Esophagus muscularis mucosa (tissue), 4 donors: ENCODE results near the gene WDFY4. TPM values are rescaled to one million over a fixed set of nuclear protein-coding genes. Genes with fewer than 3 reads are reported as not detected.
A peak's percentile ranks its signal among the peaks of the same experiment; 100 is the strongest.

ENCODE experiments used
- DNase-seq: peaks from one replicate; pipeline ENCODE4 v3.0.0-alpha.2; 2017; ENCODE audit errors: extremely low spot score
- H3K27ac ChIP-seq, 4 donors: fragments of 200-600 bp; sonication (generic); replicated peaks in 1 of 4; 1 replicate in 3 of 4; 2 replicates in 1 of 4; pipeline ENCODE4 v1.5.1; 2016 to 2019; ENCODE audit warnings: mild to moderate bottlenecking in 1 of 4
- H3K27me3 ChIP-seq, 4 donors: fragments of 200-600 bp; sonication (generic); one replicate each; pipeline versions ENCODE4 v1.5.1 to v1.6.0; 2016 to 2019
- H3K36me3 ChIP-seq, 4 donors: fragments of 200-600 bp; sonication (generic); one replicate each; pipeline ENCODE4 v1.5.1; 2016 to 2019
- H3K4me1 ChIP-seq, 4 donors: fragments of 200-600 bp; sonication (generic); one replicate each; pipeline ENCODE4 v1.5.1; 2016 to 2019
- H3K4me3 ChIP-seq, 4 donors: fragments of 200-600 bp; sonication (generic); 1 replicate in 2 of 4; 2 replicates in 2 of 4; pipeline ENCODE4 v1.5.1; 2016 to 2019; ENCODE audit warnings: mild to moderate bottlenecking in 4 of 4, moderate library complexity in 1 of 4
- H3K9me3 ChIP-seq, 4 donors: fragments of 200-600 bp; sonication (generic); 1 replicate in 3 of 4; 2 replicates in 1 of 4; pipeline ENCODE4 v1.5.1; 2016 to 2019
- EP300 ChIP-seq: sonication (generic); formaldehyde crosslinking; IDR thresholded peaks from one replicate; pipeline ENCODE4 v1.6.1; 2017; ENCODE audit warnings: antibody characterized with exemption
- POLR2A ChIP-seq: fragments of 450-650 bp; IDR thresholded peaks from one replicate; pipeline ENCODE4 v1.6.1; 2017; ENCODE audit warnings: antibody characterized with exemption, moderate library complexity, mild to moderate bottlenecking, low read depth
- POLR2AphosphoS5 ChIP-seq, 2 donors: sonication (generic); formaldehyde crosslinking; IDR thresholded peaks; one replicate each; pipeline ENCODE4 v1.6.1; 2017; ENCODE audit warnings: antibody characterized with exemption in 2 of 2
- WGBS: methylation state at CpG from one replicate; pipeline ENCODE4 v1.1.5; 2018; 5-methylcytosine and 5-hydroxymethylcytosine counted together
- intact Hi-C: fragments of 100-400 bp; cut with DNase I; formaldehyde crosslinking; loops from one replicate; pipeline ENCODE4 v1.15.1; 2023
- total RNA-seq, 4 donors: library from RNA; depleted of rRNA; stranded (reverse); fragments of >200 nt; gene quantifications; one replicate each; pipeline versions ENCODE4 v1.1.0 to v1.2.1, GENCODE V29; 2016
- TF ChIP-seq, protein P1 (sequence below), 3 experiments: fragments of 200-600 bp in 2 of 3; fragments of 450-650 bp in 1 of 3; sonication (generic) in 2 of 3; IDR thresholded peaks; one replicate each; pipeline ENCODE4 v1.5.1; 2017 to 2019; ENCODE audit warnings: antibody characterized with exemption in 3 of 3, mild to moderate bottlenecking in 2 of 3, moderate library complexity in 1 of 3

The WDFY4 gene
- total RNA-seq, 4 donors from 2014 or later: 2.3 to 7.3 (median 5.2) TPM

DNA sequence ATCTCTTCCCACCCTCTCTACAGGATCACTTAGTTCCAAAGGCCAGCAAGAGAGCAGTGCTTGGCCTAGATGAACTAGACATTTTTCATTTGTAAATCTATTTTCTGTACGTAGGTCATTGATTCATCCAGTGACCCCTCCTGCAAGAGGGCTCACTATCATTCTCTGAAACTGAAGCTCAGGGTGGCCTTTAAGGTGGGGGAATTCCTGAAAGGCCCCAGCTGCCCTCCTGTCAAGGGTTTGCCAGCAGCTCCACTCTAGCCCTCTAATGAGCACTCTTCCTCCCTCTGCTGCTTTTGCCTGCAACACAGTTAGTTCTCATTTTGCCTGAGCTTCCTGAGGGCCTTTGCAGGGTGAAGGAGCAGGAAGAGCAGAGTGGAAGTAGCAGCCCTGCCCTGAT lies 213.8 kb downstream of the WDFY4 start:
- Histone ChIP-seq H3K9me3 (no peaks in the 10 kb centered on the region), H3K4me3 (no peak overlapping the region), H3K27me3 (no peaks in the 10 kb centered on the region), H3K36me3 (no peaks in the 10 kb centered on the region), H3K4me1 (peaks cover 0 to 24% (median 10%) of the 10 kb centered on the region in 4 donors), H3K27ac (no peak overlapping the region)
- DNase-seq: no peak
- WGBS: 82% methylated on average over 1 of the region's 1 CpG
- TF ChIP-seq, protein P1, sequence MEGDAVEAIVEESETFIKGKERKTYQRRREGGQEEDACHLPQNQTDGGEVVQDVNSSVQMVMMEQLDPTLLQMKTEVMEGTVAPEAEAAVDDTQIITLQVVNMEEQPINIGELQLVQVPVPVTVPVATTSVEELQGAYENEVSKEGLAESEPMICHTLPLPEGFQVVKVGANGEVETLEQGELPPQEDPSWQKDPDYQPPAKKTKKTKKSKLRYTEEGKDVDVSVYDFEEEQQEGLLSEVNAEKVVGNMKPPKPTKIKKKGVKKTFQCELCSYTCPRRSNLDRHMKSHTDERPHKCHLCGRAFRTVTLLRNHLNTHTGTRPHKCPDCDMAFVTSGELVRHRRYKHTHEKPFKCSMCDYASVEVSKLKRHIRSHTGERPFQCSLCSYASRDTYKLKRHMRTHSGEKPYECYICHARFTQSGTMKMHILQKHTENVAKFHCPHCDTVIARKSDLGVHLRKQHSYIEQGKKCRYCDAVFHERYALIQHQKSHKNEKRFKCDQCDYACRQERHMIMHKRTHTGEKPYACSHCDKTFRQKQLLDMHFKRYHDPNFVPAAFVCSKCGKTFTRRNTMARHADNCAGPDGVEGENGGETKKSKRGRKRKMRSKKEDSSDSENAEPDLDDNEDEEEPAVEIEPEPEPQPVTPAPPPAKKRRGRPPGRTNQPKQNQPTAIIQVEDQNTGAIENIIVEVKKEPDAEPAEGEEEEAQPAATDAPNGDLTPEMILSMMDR (IDR thresholded peaks at IDR 0.05): no peak
- TF ChIP-seq EP300: no peak
- TF ChIP-seq POLR2A: no peak
- TF ChIP-seq POLR2AphosphoS5 (IDR thresholded peaks at IDR 0.05): no peak
- intact Hi-C loops: no loop called here

DNA sequence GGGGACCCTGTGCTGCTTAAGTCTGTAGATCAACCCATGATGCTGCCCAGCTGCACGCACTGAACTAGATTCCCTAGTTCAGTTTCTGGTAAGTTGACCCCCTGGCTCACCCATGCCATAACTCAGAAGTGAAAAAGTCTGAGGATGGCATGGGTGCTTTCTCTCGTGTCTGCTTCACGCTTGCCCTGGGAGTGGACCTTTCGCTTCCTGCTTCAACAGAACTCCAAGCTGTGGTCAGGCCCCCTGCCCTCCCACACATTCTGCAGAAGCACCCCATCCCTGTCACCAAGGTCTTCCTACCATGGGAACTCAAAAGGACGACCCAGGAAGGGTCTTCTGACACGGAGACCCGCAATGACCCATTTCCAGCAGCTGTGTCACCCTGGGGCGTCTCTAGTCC lies 215.1 kb downstream of the WDFY4 start:
- Histone ChIP-seq H3K36me3 (no peaks in the 10 kb centered on the region), H3K4me1 (peaks cover 0 to 21% (median 10%) of the 10 kb centered on the region in 4 donors), H3K27me3 (no peaks in the 10 kb centered on the region), H3K4me3 (no peak overlapping the region), H3K27ac (peak overlapping the region in 1 of 4 donors; percentile 19), H3K9me3 (no peaks in the 10 kb centered on the region)
- TF ChIP-seq, protein P1 (IDR thresholded peaks at IDR 0.05): no peak
- TF ChIP-seq EP300 (no peak), POLR2AphosphoS5 (IDR thresholded peaks at IDR 0.05) (no peak), POLR2A (no peak)
- no peak for DNase-seq
- WGBS: 80% methylated on average over 8 of the region's 8 CpGs
- intact Hi-C loops: no loop called here

DNA sequence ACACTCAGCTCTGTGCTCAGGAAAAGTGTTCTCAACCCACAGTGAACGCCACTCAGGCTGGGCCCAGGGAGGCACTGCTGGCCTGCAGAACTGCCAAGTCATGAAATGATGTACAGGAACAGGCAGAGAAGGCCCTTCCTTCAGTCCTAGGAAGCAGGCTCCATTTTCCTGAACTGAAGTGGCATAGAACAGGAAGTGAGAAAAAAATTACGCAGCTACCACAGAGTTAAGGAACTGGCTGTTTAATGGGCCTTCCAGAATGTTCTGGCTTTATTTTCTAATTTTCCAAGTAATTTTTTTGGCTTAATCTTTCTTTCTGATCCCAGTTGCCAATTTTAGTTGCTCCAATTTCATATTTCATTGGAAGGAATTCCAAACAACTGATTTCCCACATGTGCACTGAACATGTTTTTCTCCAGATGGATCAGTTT lies 215.7 kb downstream of the WDFY4 start:
- TF ChIP-seq POLR2A (no peak), EP300 (no peak), POLR2AphosphoS5 (IDR thresholded peaks at IDR 0.05) (no peak)
- TF ChIP-seq, protein P1 (IDR thresholded peaks at IDR 0.05): no peak
- Histone ChIP-seq H3K4me3 (no peak overlapping the region), H3K27ac (peak overlapping the region in 1 of 4 donors; percentile 19), H3K9me3 (no peaks in the 10 kb centered on the region), H3K27me3 (no peaks in the 10 kb centered on the region), H3K4me1 (peaks cover 0 to 15% (median 7%) of the 10 kb centered on the region in 4 donors), H3K36me3 (no peaks in the 10 kb centered on the region)
- WGBS: 70% methylated on average over 2 of the region's 2 CpGs
- intact Hi-C loops: no loop called here
- DNase-seq: no peak

DNA sequence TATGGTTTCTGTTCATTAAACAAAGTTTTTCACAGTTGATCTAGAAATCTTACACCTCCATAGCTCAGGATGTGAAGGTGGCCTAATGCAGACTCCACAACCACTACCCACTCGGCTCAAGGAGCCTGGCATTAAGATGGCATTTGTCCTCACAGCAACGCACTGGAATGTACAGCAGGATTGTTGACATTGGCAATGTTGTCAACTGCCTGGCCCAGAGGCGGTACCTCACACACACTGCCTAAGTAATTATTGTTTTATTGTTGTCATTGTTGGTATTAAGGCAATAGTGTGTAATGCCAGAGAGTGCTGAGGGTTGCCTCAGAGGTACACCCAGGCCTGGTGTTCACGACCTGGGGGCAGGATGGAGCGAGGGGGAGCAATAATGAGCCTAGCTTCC lies 216.6 kb downstream of the WDFY4 start:
- no peak for TF ChIP-seq POLR2AphosphoS5 (IDR thresholded peaks at IDR 0.05)
- TF ChIP-seq, protein P1 (IDR thresholded peaks at IDR 0.05): no peak
- Histone ChIP-seq H3K27me3 (no peaks in the 10 kb centered on the region), H3K36me3 (no peaks in the 10 kb centered on the region), H3K4me3 (no peak overlapping the region), H3K4me1 (peaks cover 0 to 8% (median 2%) of the 10 kb centered on the region in 4 donors), H3K9me3 (no peaks in the 10 kb centered on the region), H3K27ac (no peak overlapping the region)
- DNase-seq: no peak
- intact Hi-C loops: no loop called here
- 89% methylated on average over 3 of the region's 5 CpGs for WGBS

DNA sequence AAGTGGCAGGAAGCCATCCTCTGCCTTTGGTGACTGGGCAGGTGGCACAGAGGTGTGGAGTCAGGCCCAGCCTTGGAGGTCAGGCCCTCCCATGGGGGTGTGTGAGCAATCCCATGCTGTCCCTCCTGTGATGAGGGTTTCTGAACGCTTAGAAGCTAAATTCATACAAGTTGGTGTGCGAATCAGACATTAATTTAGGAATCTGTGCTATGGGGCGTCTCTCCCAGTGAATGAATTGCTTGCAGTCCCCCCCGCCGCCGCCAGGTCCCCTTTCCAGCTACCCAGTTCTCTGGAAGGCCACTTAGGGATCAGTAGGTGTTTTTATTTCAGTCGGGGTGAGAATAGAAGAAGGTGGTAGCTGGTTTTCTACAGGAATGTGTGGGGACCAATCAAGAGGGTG lies 217.4 kb downstream of the WDFY4 start:
- Histone ChIP-seq H3K27ac (no peak overlapping the region), H3K4me1 (peaks cover 0 to under 1% (median 0%) of the 10 kb centered on the region in 4 donors), H3K4me3 (no peak overlapping the region), H3K36me3 (no peaks in the 10 kb centered on the region), H3K27me3 (no peaks in the 10 kb centered on the region), H3K9me3 (no peaks in the 10 kb centered on the region)
- intact Hi-C loops: no loop called here
- 84% methylated on average over 7 of the region's 7 CpGs for WGBS
- no peak for DNase-seq
- TF ChIP-seq, protein P1 (IDR thresholded peaks at IDR 0.05): no peak
- TF ChIP-seq EP300: no peak
- TF ChIP-seq POLR2AphosphoS5 (IDR thresholded peaks at IDR 0.05): no peak
- no peak for TF ChIP-seq POLR2A
